HEK293 (cell line): ENCODE data around the gene PDPK1.

ENCODE experiments used
- CTCF ChIA-PET: fragments of 350-600 bp; formaldehyde crosslinking; extraction: SDS; loops from one replicate; lab custom pipeline; 2021; ENCODE audit warnings: antibody characterized with exemption; lab: Yijun Ruan, JAX
- POLR2A ChIA-PET: fragments of 300-600 bp; formaldehyde crosslinking; extraction: SDS; loops from one replicate; lab custom pipeline; 2020; ENCODE audit warnings: antibody characterized with exemption, inconsistent platforms; lab: Yijun Ruan, JAX
- H3K27ac ChIP-seq: fragments of 200-500 bp; sonication (Bioruptor generic); 2 replicates; pipeline ENCODE4 v1.5.1; 2014; ENCODE audit warnings: low read depth, low read length, control low read depth, inconsistent platforms; ENCODE audit errors: extremely low read depth
- H3K36me3 ChIP-seq, 2 experiments: fragments of 200-500 bp in 1 of 2; sonication (Bioruptor generic) in 1 of 2; 1 replicate in 1 of 2; 2 replicates in 1 of 2; pipeline ENCODE4 v1.5.1; 2014 to 2017; ENCODE audit warnings: inconsistent platforms in 2 of 2, low read length in 2 of 2; ENCODE audit not compliant: control insufficient read depth in 2 of 2, insufficient read depth in 1 of 2
- H3K4me1 ChIP-seq: fragments of 200-500 bp; sonication (Bioruptor generic); 2 replicates; pipeline ENCODE4 v1.5.1; 2014; ENCODE audit warnings: mild to moderate bottlenecking, low read length, inconsistent platforms; ENCODE audit not compliant: control insufficient read depth, insufficient read depth
- H3K4me3 ChIP-seq: 2 replicates; pipeline ENCODE4 v1.5.1; 2011; ENCODE audit warnings: low read depth, mild to moderate bottlenecking, control low read depth, low read length, moderate library complexity
- H3K9me3 ChIP-seq: fragments of 200-500 bp; sonication (Bioruptor generic); 2 replicates; pipeline ENCODE4 v1.5.1; 2014; ENCODE audit warnings: low read depth, low read length, inconsistent platforms; ENCODE audit not compliant: control insufficient read depth, insufficient read depth
- GLI2 ChIP-seq: fragments of 450-650 bp; formaldehyde crosslinking; IDR thresholded peaks from 2 replicates; pipeline ENCODE4; 2017; ENCODE audit warnings: missing biosample characterization, missing genetic modification characterization, low read depth, borderline replicate concordance
- GLIS1 ChIP-seq: fragments of 450-650 bp; formaldehyde crosslinking; IDR thresholded peaks from 2 replicates; pipeline ENCODE4 v1.5.1; 2016; ENCODE audit warnings: missing biosample characterization, missing genetic modification characterization
- MEIS1 ChIP-seq: sonication (generic); formaldehyde crosslinking; IDR thresholded peaks from 2 replicates; pipeline ENCODE4 v1.8.1; 2022; ENCODE audit warnings: missing genetic modification reagents, mild to moderate bottlenecking, borderline replicate concordance
- PRDM2 ChIP-seq: fragments of 450-650 bp; formaldehyde crosslinking; IDR thresholded peaks from 2 replicates; pipeline ENCODE4 v1.5.1; 2016; ENCODE audit warnings: missing biosample characterization, missing genetic modification characterization, borderline replicate concordance
- RBAK ChIP-seq: fragments of 450-650 bp; formaldehyde crosslinking; IDR thresholded peaks from 2 replicates; pipeline ENCODE4 v1.5.1; 2016; ENCODE audit warnings: missing biosample characterization, missing genetic modification characterization
- YY1 ChIP-seq: fragments of 450-650 bp; formaldehyde crosslinking; IDR thresholded peaks from 2 replicates; pipeline ENCODE4 v1.5.1; 2018; ENCODE audit warnings: missing biosample characterization, missing genetic modification characterization
- ZBTB26 ChIP-seq: fragments of 450-650 bp; formaldehyde crosslinking; optimal IDR thresholded peaks from 2 replicates; pipeline ENCODE3; 2016; ENCODE audit warnings: missing biosample characterization, mild to moderate bottlenecking, missing genetic modification characterization
- ZBTB44 ChIP-seq: fragments of 450-650 bp; IDR thresholded peaks from 2 replicates; pipeline ENCODE4 v1.5.1; 2018; ENCODE audit warnings: missing biosample characterization, mild to moderate bottlenecking, missing genetic modification characterization
- ZNF114 ChIP-seq: fragments of 450-650 bp; formaldehyde crosslinking; IDR thresholded peaks from 2 replicates; pipeline ENCODE4 v1.5.0; 2017; ENCODE audit warnings: missing biosample characterization, missing genetic modification characterization
- ZNF175 ChIP-seq: fragments of 450-650 bp; formaldehyde crosslinking; IDR thresholded peaks from 2 replicates; pipeline ENCODE4 v1.5.1; 2016; ENCODE audit warnings: missing biosample characterization, missing genetic modification characterization
- ZNF266 ChIP-seq: fragments of 450-650 bp; formaldehyde crosslinking; IDR thresholded peaks from 2 replicates; pipeline ENCODE4 v1.5.1; 2016; ENCODE audit warnings: missing biosample characterization, missing genetic modification characterization, low read depth
- ZNF280C ChIP-seq: fragments of 450-650 bp; formaldehyde crosslinking; IDR thresholded peaks from 2 replicates; pipeline ENCODE4 v1.5.1; 2016; ENCODE audit warnings: missing biosample characterization, missing genetic modification characterization
- ZNF37A ChIP-seq: fragments of 450-650 bp; IDR thresholded peaks from 2 replicates; pipeline ENCODE4 v1.5.1; 2018; ENCODE audit warnings: missing biosample characterization, missing genetic modification characterization
- ZNF48 ChIP-seq: fragments of 450-650 bp; formaldehyde crosslinking; IDR thresholded peaks from 2 replicates; pipeline ENCODE4 v1.5.1; 2016; ENCODE audit warnings: missing biosample characterization, missing genetic modification characterization
- ZNF549 ChIP-seq: fragments of 450-650 bp; IDR thresholded peaks from 2 replicates; pipeline ENCODE4 v1.5.1; 2018; ENCODE audit warnings: missing biosample characterization, missing genetic modification characterization, mild to moderate bottlenecking, inconsistent platforms, moderate library complexity
- ZNF777 ChIP-seq: fragments of 450-650 bp; formaldehyde crosslinking; IDR thresholded peaks from 2 replicates; pipeline ENCODE4 v1.5.1; 2017; ENCODE audit warnings: missing biosample characterization, missing genetic modification characterization, borderline replicate concordance

Gene PDPK1

GRCh38 chr16:2597560-2597902, 59.7 kb downstream of the PDPK1 start:
- ChIA-PET CTCF (no interaction called here), POLR2A (no interaction called here)
- Histone ChIP-seq H3K27ac (no peak overlapping the region), H3K9me3 (no peaks in the 10 kb centered on the region), H3K4me3 (no peak overlapping the region), H3K36me3 (peaks cover 0 to 42% of the 10 kb centered on the region in 2 experiments; a peak in 2 of 3 replicates), H3K4me1 (no peaks in the 10 kb centered on the region)
- TF ChIP-seq ZNF114 (tag by site-specific recombination), result no peak
- TF ChIP-seq ZNF777 (tag by site-specific recombination), result no peak
- no peak for TF ChIP-seq ZNF280C (tag by site-specific recombination)
- TF ChIP-seq ZNF175 (tag by site-specific recombination), result no peak
- TF ChIP-seq GLIS1 (tag by site-specific recombination), result no peak
- TF ChIP-seq ZNF48 (tag by site-specific recombination), result no peak
- TF ChIP-seq GLI2 (tag by site-specific recombination), result no peak
- TF ChIP-seq ZBTB44 (tag by site-specific recombination), result no peak
- TF ChIP-seq PRDM2 (tag by site-specific recombination), result no peak
- no peak for TF ChIP-seq MEIS1 (CRISPR knock-in tag)
- no peak for TF ChIP-seq YY1 (tag by site-specific recombination)
- TF ChIP-seq RBAK (tag by site-specific recombination), result no peak
- TF ChIP-seq ZNF549 (tag by site-specific recombination), result no peak
- TF ChIP-seq ZBTB26 (tag by site-specific recombination), result no peak
- no peak for TF ChIP-seq ZNF37A (tag by site-specific recombination)
- no peak for TF ChIP-seq ZNF266 (tag by site-specific recombination)
